RWPE1 (cell line): ENCODE data around the gene PCSK2.

Experiments
- CTCF ChIA-PET: fragments of 350-600 bp; sonication (Branson Sonifier 250); formaldehyde crosslinking; extraction: SDS; loops from one replicate; lab custom pipeline; 2021; lab: Yijun Ruan, JAX
- POLR2A ChIA-PET: fragments of 400-600 bp; formaldehyde crosslinking; extraction: SDS; loops from one replicate; lab custom pipeline; 2020; ENCODE audit warnings: antibody characterized with exemption; ENCODE audit not compliant: low non-redundant PET; lab: Yijun Ruan, JAX
- DNase-seq: peaks from one replicate; pipeline ENCODE4 v3.0.0; 2012; ENCODE audit warnings: low spot score
- H3K27ac ChIP-seq: fragments of 450-650 bp; 2 replicates; pipeline ENCODE4 v1.5.1; 2017
- TF ChIP-seq, protein P1 (sequence below): fragments of 450-650 bp; conservative IDR thresholded peaks from 2 replicates; pipeline ENCODE4 v1.5.1; 2017; ENCODE audit warnings: low read depth, mild to moderate bottlenecking

PCSK2 gene

DNA sequence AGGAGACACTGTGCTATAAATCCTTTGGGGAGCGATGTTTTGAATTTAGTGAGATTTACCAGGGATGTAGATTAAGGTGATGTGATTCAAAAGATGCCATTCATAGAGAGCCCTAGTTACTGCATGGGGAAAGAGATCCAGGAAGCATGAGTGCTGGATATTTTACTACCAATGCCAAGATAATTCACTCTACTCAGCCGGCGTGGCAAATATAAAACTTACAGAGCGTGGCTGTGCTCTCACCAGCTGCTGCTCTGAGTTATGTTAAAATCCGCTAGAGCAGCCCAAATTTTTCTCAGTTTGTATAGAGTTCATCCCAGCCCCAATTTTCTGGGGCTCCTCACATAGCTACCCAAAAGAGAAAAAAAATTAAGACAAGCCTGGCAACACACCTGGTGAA is 255.7 kb downstream of the PCSK2 start:
- TF ChIP-seq, protein P1, sequence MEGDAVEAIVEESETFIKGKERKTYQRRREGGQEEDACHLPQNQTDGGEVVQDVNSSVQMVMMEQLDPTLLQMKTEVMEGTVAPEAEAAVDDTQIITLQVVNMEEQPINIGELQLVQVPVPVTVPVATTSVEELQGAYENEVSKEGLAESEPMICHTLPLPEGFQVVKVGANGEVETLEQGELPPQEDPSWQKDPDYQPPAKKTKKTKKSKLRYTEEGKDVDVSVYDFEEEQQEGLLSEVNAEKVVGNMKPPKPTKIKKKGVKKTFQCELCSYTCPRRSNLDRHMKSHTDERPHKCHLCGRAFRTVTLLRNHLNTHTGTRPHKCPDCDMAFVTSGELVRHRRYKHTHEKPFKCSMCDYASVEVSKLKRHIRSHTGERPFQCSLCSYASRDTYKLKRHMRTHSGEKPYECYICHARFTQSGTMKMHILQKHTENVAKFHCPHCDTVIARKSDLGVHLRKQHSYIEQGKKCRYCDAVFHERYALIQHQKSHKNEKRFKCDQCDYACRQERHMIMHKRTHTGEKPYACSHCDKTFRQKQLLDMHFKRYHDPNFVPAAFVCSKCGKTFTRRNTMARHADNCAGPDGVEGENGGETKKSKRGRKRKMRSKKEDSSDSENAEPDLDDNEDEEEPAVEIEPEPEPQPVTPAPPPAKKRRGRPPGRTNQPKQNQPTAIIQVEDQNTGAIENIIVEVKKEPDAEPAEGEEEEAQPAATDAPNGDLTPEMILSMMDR, result no peak
- DNase-seq, result no peak
- CTCF ChIA-PET, result no interaction called here
- H3K27ac ChIP-seq, result no peak overlapping the region
- POLR2A ChIA-PET, result no interaction called here

DNA sequence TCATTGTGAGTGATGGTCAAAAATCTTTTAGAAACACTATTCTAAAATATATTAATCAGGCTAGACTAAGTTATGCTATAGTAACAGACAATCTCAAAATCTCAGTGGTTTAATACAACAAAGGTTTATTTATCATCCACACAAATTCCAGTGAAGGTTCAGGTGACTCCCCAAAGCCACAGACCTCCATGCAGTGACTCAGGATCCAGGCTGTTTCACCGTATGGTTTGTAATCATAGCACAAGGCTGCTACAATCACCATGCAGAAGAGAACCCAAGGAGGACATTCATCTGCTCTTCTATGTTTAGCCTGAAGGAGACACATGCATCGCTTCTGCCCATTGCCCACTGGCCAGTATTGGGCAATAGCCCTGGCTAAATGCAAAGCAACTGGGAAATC is 258.2 kb downstream of the PCSK2 start:
- ChIA-PET CTCF (no interaction called here), POLR2A (no interaction called here)
- H3K27ac ChIP-seq, result no peak overlapping the region
- TF ChIP-seq, protein P1, result no peak
- DNase-seq, result no peak

DNA sequence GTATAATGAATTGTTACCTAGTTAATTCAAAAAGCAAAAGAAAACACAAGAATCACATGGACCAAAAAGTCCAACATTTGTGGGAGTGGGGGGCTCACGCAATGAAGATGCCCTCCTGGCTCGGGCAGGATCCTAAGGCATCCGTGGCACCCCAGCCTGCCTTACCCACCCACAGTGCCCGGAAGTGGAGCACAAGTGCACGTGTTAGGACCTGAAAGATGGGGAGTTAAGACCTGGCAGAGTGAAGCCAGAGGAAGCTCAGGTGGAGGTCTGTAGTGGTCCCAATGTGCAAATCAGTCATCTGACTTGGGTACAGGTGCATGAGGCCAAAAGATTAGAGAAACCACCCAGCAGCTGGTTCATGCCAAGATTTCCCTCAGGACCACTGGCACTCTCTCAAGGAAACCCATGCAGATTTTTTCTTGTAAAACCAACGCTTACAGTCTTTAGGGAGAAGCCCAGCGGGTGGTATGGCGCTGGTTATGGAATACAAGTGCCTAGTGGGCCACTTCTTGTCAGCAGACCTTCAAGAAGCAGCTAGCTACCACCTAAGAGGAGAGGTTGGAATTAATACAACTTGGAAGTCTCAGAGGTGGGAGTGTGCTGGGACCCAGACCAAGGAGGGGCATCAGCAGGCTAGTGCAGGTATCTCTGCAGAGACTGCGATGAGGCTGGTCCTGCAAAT is 262.2 kb downstream of the PCSK2 start:
- TF ChIP-seq, protein P1, result no peak
- CTCF ChIA-PET, result no interaction called here
- POLR2A ChIA-PET, result no interaction called here

DNA sequence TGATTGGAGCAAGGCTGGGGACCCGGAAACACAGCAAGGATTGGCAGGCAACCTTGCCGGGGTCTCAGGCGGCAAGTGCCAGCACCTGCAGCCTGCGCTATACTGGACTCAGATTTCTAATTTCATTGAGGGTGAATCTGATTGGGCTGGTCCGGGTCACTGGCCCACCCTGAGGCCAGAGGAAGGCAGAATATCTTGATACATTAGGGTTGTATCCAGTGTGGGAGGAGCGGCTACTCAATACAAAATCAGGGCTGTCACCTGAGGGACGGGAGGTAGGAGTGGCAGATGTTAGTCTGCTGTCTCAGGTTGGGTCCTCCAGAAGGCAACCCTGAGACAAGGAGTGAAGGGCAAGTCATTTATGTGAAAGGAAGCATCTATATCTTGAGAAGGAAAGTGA is 263.7 kb downstream of the PCSK2 start:
- TF ChIP-seq, protein P1, result no peak
- no peak for DNase-seq
- H3K27ac ChIP-seq, result no peak overlapping the region
- CTCF ChIA-PET, result no interaction called here
- POLR2A ChIA-PET, result no interaction called here

More for the DNA sequence above, 262.2 kb downstream of the PCSK2 start:
- no peak overlapping the region for H3K27ac ChIP-seq
- DNase-seq, result no peak

DNA sequence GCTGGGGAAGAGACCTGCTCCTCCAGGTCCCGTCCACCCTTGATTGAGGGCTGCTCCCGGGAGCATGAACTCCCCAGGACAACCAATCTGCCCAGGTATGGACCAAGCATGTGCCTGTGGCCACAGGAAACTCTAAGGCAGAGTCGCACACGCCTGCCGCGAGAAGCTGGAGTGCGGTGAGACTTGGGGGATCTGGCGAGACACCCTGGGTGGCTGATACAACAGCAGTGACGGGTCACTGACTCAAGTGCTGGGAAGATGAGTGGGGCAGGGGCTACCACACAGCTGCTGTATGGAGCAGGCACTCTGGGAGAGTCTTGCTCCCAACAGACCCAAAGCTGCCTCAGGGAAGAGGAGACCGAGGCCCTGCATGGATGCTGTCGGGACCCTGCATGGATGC is 264.2 kb downstream of the PCSK2 start:
- DNase-seq, result no peak
- POLR2A ChIA-PET, result no interaction called here
- TF ChIP-seq, protein P1, result no peak
- CTCF ChIA-PET, result no interaction called here
- no peak overlapping the region for H3K27ac ChIP-seq

DNA sequence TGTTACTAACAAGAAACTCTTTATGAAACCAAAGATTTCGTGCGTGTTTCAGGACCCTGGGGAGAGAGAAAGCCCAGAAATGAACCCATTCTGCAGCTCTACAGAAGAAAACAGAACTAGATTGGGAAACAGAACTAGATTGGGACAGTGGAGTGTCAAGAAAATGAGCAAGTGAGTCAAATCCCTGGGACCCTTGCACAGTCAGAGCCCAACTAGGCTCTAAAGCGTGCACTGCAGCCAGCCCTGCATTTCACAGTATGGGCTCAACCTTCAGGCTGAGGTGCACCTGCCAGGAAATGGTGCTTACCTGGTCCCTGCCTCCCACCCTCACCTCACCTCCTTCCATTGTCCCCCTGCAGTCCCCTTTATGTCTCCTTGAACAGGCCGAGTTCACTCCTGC is 264.6 kb downstream of the PCSK2 start:
- DNase-seq, result no peak
- H3K27ac ChIP-seq, result no peak overlapping the region
- TF ChIP-seq, protein P1, result no peak
- CTCF ChIA-PET, result interaction anchor here (0.6 kb wide), 1 partner anchor 372 kb away, joined by 4 read pairs; no protein-coding TSS in a partner anchor
- POLR2A ChIA-PET, result no interaction called here
